ENCODE data around the gene PPP1R16B. TPM values are rescaled to one million over a fixed set of nuclear protein-coding genes. Genes with fewer than 3 reads are reported as not detected.

The PPP1R16B gene
- total RNA-seq, 2 experiments from 2014 or later, result 87.6 to 91.1 TPM

- Mint-ChIP-seq H3K9me3 (no peaks in the 10 kb centered on the region), H3K36me3 (ENCODE audit: low read depth) (peaks cover 97% of the 10 kb centered on the region), H3K4me3 (no peak overlapping the region), H3K27ac (no peak overlapping the region), H3K27me3 (no peaks in the 10 kb centered on the region), H3K4me1 (ENCODE audit: low read depth) (no peaks in the 10 kb centered on the region)
- ChIA-PET POLR2A (no interaction called here), CTCF (no interaction called here)
- TF ChIP-seq, protein P1, sequence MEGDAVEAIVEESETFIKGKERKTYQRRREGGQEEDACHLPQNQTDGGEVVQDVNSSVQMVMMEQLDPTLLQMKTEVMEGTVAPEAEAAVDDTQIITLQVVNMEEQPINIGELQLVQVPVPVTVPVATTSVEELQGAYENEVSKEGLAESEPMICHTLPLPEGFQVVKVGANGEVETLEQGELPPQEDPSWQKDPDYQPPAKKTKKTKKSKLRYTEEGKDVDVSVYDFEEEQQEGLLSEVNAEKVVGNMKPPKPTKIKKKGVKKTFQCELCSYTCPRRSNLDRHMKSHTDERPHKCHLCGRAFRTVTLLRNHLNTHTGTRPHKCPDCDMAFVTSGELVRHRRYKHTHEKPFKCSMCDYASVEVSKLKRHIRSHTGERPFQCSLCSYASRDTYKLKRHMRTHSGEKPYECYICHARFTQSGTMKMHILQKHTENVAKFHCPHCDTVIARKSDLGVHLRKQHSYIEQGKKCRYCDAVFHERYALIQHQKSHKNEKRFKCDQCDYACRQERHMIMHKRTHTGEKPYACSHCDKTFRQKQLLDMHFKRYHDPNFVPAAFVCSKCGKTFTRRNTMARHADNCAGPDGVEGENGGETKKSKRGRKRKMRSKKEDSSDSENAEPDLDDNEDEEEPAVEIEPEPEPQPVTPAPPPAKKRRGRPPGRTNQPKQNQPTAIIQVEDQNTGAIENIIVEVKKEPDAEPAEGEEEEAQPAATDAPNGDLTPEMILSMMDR (IDR thresholded peaks at IDR 0.05), result no peak
- DNase-seq, result no peak
- Histone ChIP-seq H3K27me3 (ENCODE audit: control insufficient read depth in 1 of 2, insufficient read depth in 2 of 2, low read length in 2 of 2) (no peaks in the 10 kb centered on the region), H3K27ac (ENCODE audit: low read depth in 1 of 2, low read length in 2 of 2) (no peak overlapping the region), H3K36me3 (ENCODE audit: insufficient read depth, low read length) (peaks cover 68% of the 10 kb centered on the region), H3K4me1 (ENCODE audit: insufficient read depth, low read length) (no peaks in the 10 kb centered on the region), H3K9me3 (ENCODE audit: control insufficient read depth in 1 of 2, insufficient read depth in 1 of 2, low read length in 2 of 2) (peaks cover 0 to 5% of the 10 kb centered on the region in 2 experiments), H3K4me3 (ENCODE audit: low read length) (no peak overlapping the region)
- no peak for ATAC-seq (ENCODE audit: poor library complexity)
- intact Hi-C loops (cut with DNase I, micrococcal nuclease), result no loop called here
Observed at GRCh38 chr20:38770546-38770945, 35.0 kb upstream of the PPP1R16B start.

DNA sequence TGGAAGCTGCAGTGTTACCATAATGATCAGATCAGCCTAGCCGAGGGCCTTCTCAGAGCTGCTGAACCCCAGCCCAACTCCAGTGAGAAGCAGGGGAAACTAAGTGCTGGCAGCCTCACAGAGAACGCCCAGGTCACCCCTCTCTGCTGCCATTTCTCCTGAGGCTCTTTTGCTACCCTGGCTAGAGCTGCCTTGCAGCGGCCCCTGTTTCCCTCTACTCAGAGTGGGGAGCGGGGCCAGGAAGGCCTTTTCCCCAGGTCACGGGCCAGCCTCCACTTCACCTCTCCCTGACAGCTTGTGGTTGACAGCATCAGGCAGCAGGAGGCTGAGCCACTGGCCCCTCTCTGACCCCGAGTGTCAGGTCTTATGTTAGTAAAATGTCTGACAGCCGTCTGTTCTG is 34.5 kb upstream of the PPP1R16B start:
- ChIA-PET POLR2A (no interaction called here), CTCF (no interaction called here)
- no peak for ATAC-seq (ENCODE audit: poor library complexity)
- H3K27me3 Mint-ChIP-seq, result no peaks in the 10 kb centered on the region
- H3K9me3 Mint-ChIP-seq, result no peaks in the 10 kb centered on the region
- Histone ChIP-seq H3K36me3 (ENCODE audit: insufficient read depth, low read length) (peaks cover 64% of the 10 kb centered on the region), H3K4me3 (ENCODE audit: low read length) (no peak overlapping the region), H3K9me3 (ENCODE audit: control insufficient read depth in 1 of 2, insufficient read depth in 1 of 2, low read length in 2 of 2) (peaks cover 0 to 5% of the 10 kb centered on the region in 2 experiments), H3K4me1 (ENCODE audit: insufficient read depth, low read length) (no peaks in the 10 kb centered on the region), H3K27ac (ENCODE audit: low read depth in 1 of 2, low read length in 2 of 2) (no peak overlapping the region), H3K27me3 (ENCODE audit: control insufficient read depth in 1 of 2, insufficient read depth in 2 of 2, low read length in 2 of 2) (no peaks in the 10 kb centered on the region)
- no peaks in the 10 kb centered on the region for H3K4me1 Mint-ChIP-seq (ENCODE audit: low read depth)
- TF ChIP-seq, protein P1 (IDR thresholded peaks at IDR 0.05), result no peak
- intact Hi-C loops (cut with DNase I, micrococcal nuclease), result no loop called here
- peaks cover 97% of the 10 kb centered on the region for H3K36me3 Mint-ChIP-seq (ENCODE audit: low read depth)
- no peak for DNase-seq
- H3K27ac Mint-ChIP-seq, result no peak overlapping the region
- no peak overlapping the region for H3K4me3 Mint-ChIP-seq

DNA sequence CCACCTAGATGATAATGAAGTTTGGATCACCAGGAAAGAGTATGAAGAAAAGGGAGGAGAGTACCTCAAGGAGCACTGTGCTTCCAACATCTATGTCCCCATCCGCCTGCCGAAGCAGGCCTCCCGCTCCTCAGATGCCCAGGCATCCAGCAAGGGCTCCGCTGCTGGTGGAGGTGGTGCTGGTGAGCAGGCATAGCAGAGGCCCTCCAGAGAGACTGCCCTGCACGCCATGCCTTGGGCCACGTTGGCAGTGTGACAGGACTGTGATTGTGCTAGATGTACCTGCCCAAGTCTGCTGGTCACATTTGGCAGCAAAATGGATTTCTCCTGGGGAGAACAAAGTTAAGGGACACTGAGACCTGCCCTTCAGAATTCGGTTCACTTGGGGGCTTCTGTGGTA is 33.9 kb upstream of the PPP1R16B start:
- Mint-ChIP-seq H3K4me3 (no peak overlapping the region), H3K9me3 (no peaks in the 10 kb centered on the region), H3K27me3 (no peaks in the 10 kb centered on the region), H3K27ac (no peak overlapping the region), H3K4me1 (ENCODE audit: low read depth) (no peaks in the 10 kb centered on the region), H3K36me3 (ENCODE audit: low read depth) (peaks cover 95% of the 10 kb centered on the region)
- Histone ChIP-seq H3K9me3 (ENCODE audit: control insufficient read depth in 1 of 2, insufficient read depth in 1 of 2, low read length in 2 of 2) (peaks cover 0 to 5% of the 10 kb centered on the region in 2 experiments), H3K4me3 (ENCODE audit: low read length) (no peak overlapping the region), H3K27me3 (ENCODE audit: control insufficient read depth in 1 of 2, insufficient read depth in 2 of 2, low read length in 2 of 2) (no peaks in the 10 kb centered on the region), H3K27ac (ENCODE audit: low read depth in 1 of 2, low read length in 2 of 2) (no peak overlapping the region), H3K4me1 (ENCODE audit: insufficient read depth, low read length) (no peaks in the 10 kb centered on the region), H3K36me3 (ENCODE audit: insufficient read depth, low read length) (peaks cover 60% of the 10 kb centered on the region)
- POLR2A ChIA-PET, result no interaction called here
- CTCF ChIA-PET, result no interaction called here
- intact Hi-C loops (cut with DNase I, micrococcal nuclease), result no loop called here
- DNase-seq (no peak), ATAC-seq (ENCODE audit: poor library complexity) (no peak)
- TF ChIP-seq, protein P1 (IDR thresholded peaks at IDR 0.05), result no peak

All from CD4-positive, alpha-beta T cell (primary cell).